GM12878 (cell line): ENCODE data around the gene GABARAPL2. TPM values are rescaled to one million over a fixed set of nuclear protein-coding genes. Genes with fewer than 3 reads are reported as not detected.

Source experiments
- ATAC-seq: fragments of 200-7000 bp; cut with Tn5 transposase; 3 replicates; pipeline ENCODE4 v1.9.1; 2020; ENCODE audit warnings: mild to moderate bottlenecking, moderate library complexity
- BruUV-seq: library from RNA; stranded (reverse); fragments of 400-500 nt; replicated peaks from 2 replicates; lab custom pipeline; 2021; lab: Mats Ljungman, UMichigan
- CTCF ChIA-PET: fragments of 300-600 bp; sonication (Branson Sonifier 250); formaldehyde crosslinking; extraction: SDS; loops from one replicate; lab custom pipeline; 2021; ENCODE audit warnings: inconsistent platforms; lab: Yijun Ruan, JAX
- POLR2A ChIA-PET: fragments of 350-600 bp; formaldehyde crosslinking; extraction: SDS; loops from one replicate; lab custom pipeline; 2021; ENCODE audit warnings: inconsistent platforms; lab: Charles Lee
- RAD21 ChIA-PET: fragments of 300-600 bp; sonication (Branson Sonifier 250); formaldehyde crosslinking; loops from one replicate; lab custom pipeline; 2023; ENCODE audit warnings: antibody characterized with exemption; ENCODE audit not compliant: unreplicated experiment; lab: Charles Lee
- SMC1A ChIA-PET: fragments of 300-600 bp; sonication (Branson Sonifier 250); formaldehyde crosslinking; loops from one replicate; lab custom pipeline; 2023; ENCODE audit not compliant: unreplicated experiment, uncharacterized antibody; lab: Charles Lee
- DNase-seq: peaks from one replicate; pipeline ENCODE4 v3.0.0-alpha.2; 2011; ENCODE audit warnings: low read depth, low spot score
- FAIRE-seq: peaks from 3 replicates; lab custom pipeline; 2011; peaks lifted over from hg19 to GRCh38; lab: Jason Lieb, UNC
- H2AFZ ChIP-seq: 2 replicates; pipeline ENCODE4 v1.6.0; 2011; ENCODE audit warnings: low read depth, low read length, control low read depth; ENCODE audit not compliant: control insufficient read depth
- H3K27ac ChIP-seq: 2 replicates; pipeline ENCODE4 v1.5.1; 2011; ENCODE audit warnings: control low read depth; ENCODE audit not compliant: control insufficient read depth, insufficient read depth
- H3K27me3 ChIP-seq, 2 experiments: replicated peaks in 1 of 2; 2 replicates each; pipeline versions ENCODE4 v1.6.0 to v1.6.1; 2011; ENCODE audit warnings: low read length in 1 of 2; ENCODE audit not compliant: control insufficient read depth in 2 of 2, insufficient read depth in 2 of 2
- H3K36me3 ChIP-seq, 2 experiments: 2 replicates each; pipeline ENCODE4 v1.5.1; 2011; ENCODE audit warnings: low read length in 1 of 2; ENCODE audit not compliant: control insufficient read depth in 2 of 2, insufficient read depth in 2 of 2
- H3K4me1 ChIP-seq: 2 replicates; pipeline ENCODE4 v1.6.1; 2011; ENCODE audit warnings: mild to moderate bottlenecking, low read length, moderate library complexity, mixed read lengths; ENCODE audit not compliant: control insufficient read depth, insufficient read depth
- H3K4me2 ChIP-seq: 2 replicates; pipeline ENCODE4 v1.6.0; 2011; ENCODE audit warnings: control low read depth; ENCODE audit not compliant: control insufficient read depth, insufficient read depth
- H3K4me3 ChIP-seq: fragments of 200-600 bp; sonication (generic); 2 replicates; pipeline ENCODE4 v1.5.1; 2016
- H3K79me2 ChIP-seq: 2 replicates; pipeline ENCODE4 v1.6.0; 2011; ENCODE audit warnings: low read length; ENCODE audit not compliant: control insufficient read depth, insufficient read depth
- H3K9ac ChIP-seq: 2 replicates; pipeline ENCODE4 v1.8.0; 2011; ENCODE audit warnings: low read length, control low read depth, mixed read lengths; ENCODE audit not compliant: control insufficient read depth, insufficient read depth
- H3K9me3 ChIP-seq: replicated peaks from 3 replicates; pipeline ENCODE4 v1.5.1; 2011; ENCODE audit warnings: mild to moderate bottlenecking, low read length; ENCODE audit not compliant: control insufficient read depth, insufficient read depth
- H4K20me1 ChIP-seq: 2 replicates; pipeline ENCODE4 v1.6.0; 2011; ENCODE audit not compliant: control insufficient read depth, insufficient read depth
- ETV6 ChIP-seq, 2 experiments: fragments of 450-650 bp in 1 of 2; IDR thresholded peaks in 1 of 2; conservative IDR thresholded peaks in 1 of 2; 2 replicates each; pipeline ENCODE4 v1.6.1; 2014; ENCODE audit warnings: antibody characterized with exemption in 1 of 2, borderline replicate concordance in 1 of 2, low read depth in 1 of 2, mild to moderate bottlenecking in 1 of 2, moderate library complexity in 1 of 2
- FOXK2 ChIP-seq: fragments of 450-650 bp; IDR thresholded peaks from 2 replicates; pipeline ENCODE4 v1.6.1; 2017; ENCODE audit warnings: mild to moderate bottlenecking, moderate library complexity
- GATAD2B ChIP-seq: fragments of 450-650 bp; conservative IDR thresholded peaks from 2 replicates; pipeline ENCODE4 v1.6.1; 2017; ENCODE audit warnings: low read depth, mild to moderate bottlenecking, moderate library complexity
- JUNB ChIP-seq: IDR thresholded peaks from 2 replicates; pipeline ENCODE4 v1.6.1; 2016; ENCODE audit warnings: antibody characterized with exemption, mild to moderate bottlenecking
- SMC3 ChIP-seq: IDR thresholded peaks from 2 replicates; pipeline ENCODE4 v1.6.1; 2011; ENCODE audit warnings: low read length, improper control_type of control experiment, borderline replicate concordance
- ZNF622 ChIP-seq: fragments of 450-650 bp; IDR thresholded peaks from 2 replicates; pipeline ENCODE4 v1.6.1; 2017; ENCODE audit warnings: mild to moderate bottlenecking, inconsistent platforms
- whole genome bisulfite sequencing: methylation state at CpG from one replicate; pipeline ENCODE4 v1.1.6; 2016; ENCODE audit warnings: low lambda C conversion rate; ENCODE audit not compliant: insufficient replicate concordance, insufficient coverage; ENCODE audit errors: missing lambda C conversion rate; 5-methylcytosine and 5-hydroxymethylcytosine counted together
- in situ Hi-C: fragments of 300-500 bp; cut with MboI; formaldehyde crosslinking; loops from 9 replicates; pipeline ENCODE4 v1.14.3; 2018; ENCODE audit warnings: mixed read lengths
- intact Hi-C: fragments of 100-400 bp; cut with micrococcal nuclease; formaldehyde crosslinking; loops from one replicate; pipeline ENCODE4 v1.14.2; 2022; ENCODE audit not compliant: unreplicated experiment
- polyA plus RNA-seq, 11 experiments: library from polyadenylated mRNA; depleted of rRNA in 4 of 11; unstranded in 6 of 11; stranded (reverse) in 5 of 11; fragments of >200 nt; fragmentation: Nextera tagmentation in 4 of 11; fragmentation: Illumina TruSeq in 1 of 11; extraction: Ambion mirVana in 4 of 11; extraction: Trizol in 1 of 11; gene quantifications; 1 replicate in 1 of 11; 2 replicates in 10 of 11; pipeline versions ENCODE4 v1.2.1 to v1.2.3, GENCODE V29; 2011 to 2016; ENCODE audit warnings: inconsistent platforms in 2 of 11, missing spikeins in 2 of 11, low read depth in 1 of 11
- total RNA-seq, 4 experiments: library from RNA; depleted of rRNA in 3 of 4; stranded (reverse); fragments of >200 nt in 3 of 4; fragmentation: Illumina TruSeq in 1 of 4; extraction: Trizol in 1 of 4; gene quantifications; 2 replicates each; pipeline versions ENCODE4 v1.2.1 to v1.2.3, GENCODE V29; 2013 to 2021
- TF ChIP-seq, protein P1 (sequence below): fragments of 450-650 bp; IDR thresholded peaks from 2 replicates; pipeline ENCODE4 v1.6.1; 2017; ENCODE audit warnings: mild to moderate bottlenecking, moderate library complexity
- TF ChIP-seq, protein P2 (sequence below): fragments of 450-650 bp; IDR thresholded peaks from 2 replicates; pipeline ENCODE4 v1.6.1; 2016; ENCODE audit warnings: mild to moderate bottlenecking

Gene GABARAPL2
- total and polyA plus RNA-seq, 10 of the 15 experiments (the other 5 are each of a cell fraction or from before 2014, with no cell fraction given), result 61.9 to 359 (median 128) TPM

DNA sequence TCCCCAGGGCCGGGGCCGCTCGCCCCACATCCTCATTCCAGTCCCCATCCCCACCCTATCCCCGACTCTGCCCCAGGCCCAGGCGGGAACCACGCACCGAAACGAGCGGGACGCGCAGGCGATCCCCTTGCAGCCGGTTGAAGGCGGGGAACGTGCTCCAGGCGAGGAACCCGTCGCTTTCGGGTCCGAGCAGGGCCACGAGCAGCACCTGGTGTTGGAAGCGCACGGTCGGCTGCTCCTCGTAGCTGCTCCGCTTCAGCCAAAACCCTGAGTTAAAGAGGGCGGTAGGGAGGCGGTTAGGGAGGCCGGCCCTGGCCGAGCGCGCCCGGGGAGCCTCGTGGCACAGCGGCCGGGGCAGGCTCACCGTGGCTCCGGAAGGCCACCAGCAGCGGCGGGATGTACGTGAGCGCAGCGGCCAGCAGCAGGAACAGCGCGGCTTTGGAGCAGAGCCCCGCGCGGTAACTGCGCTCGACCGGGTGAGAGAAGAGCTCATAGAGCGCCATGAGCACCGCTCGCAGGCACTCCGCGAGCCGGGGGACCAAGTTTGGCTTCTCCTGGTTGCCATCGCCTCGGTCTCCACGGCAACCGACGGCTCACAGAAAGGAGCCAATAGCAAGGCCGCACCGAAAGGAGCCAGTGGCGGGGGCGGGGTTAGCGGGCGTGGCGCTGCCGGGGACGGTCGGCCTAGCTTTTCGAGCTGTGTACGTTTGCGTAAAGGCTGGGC is 10.3 kb upstream of the GABARAPL2 start, which contains the start of gene TMEM231 (continued):
- peak; percentile 2; the same call in 1 of the 2 replicates for TF ChIP-seq SMC3

DNA sequence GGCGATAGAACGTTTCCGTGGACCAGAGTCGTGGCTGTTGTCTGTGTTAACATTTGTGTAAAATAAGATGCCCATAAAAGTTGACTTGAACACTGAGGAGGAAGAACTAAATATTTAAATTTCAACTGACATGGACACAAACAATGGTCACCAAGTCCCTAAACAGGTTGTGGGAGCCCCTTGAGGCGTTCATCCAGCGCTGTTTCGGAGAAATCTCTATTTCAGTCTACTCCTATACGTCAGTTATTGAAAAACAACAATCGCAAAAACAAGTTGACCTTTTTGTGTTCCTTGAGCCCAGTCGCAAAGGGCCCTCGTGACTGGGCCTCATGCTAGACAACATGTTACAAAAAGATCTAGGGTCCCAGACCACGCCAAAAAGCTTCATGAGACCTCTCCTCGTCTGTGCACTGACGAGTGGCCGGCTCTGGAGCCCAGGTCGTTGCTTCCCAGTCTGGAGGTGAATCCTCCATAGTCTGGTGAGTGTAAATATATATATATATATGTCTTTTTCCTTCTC is 9.7 kb upstream of the GABARAPL2 start:
- Histone ChIP-seq H3K79me2 (no peaks in the 10 kb centered on the region), H3K27ac (no peak overlapping the region; the same call in 1 of the 2 replicates), H3K36me3 (no peaks in the 10 kb centered on the region), H3K4me3 (peak overlapping the region; percentile 48; the same call in 1 of the 2 replicates), H3K9ac (peak overlapping the region; percentile 73; the same call in 1 of the 2 replicates), H2AFZ (peak overlapping the region; percentile 72), H4K20me1 (no peaks in the 10 kb centered on the region), H3K27me3 (no peaks in the 10 kb centered on the region), H3K4me2 (peak overlapping the region; percentile 93), H3K9me3 (no peaks in the 10 kb centered on the region), H3K4me1 (peaks cover 4% of the 10 kb centered on the region; the same call in 1 of the 2 replicates)
- ChIA-PET POLR2A (interaction anchor here (0.5 to 8.1 kb wide), 7 partner anchors 8 to 980 kb away, joined by 3 to 72 read pairs (median 3); partner anchors contain the start of genes ADAT1, GABARAPL2, KARS1 and TERF2IP), RAD21 (interaction anchor here (0.8 to 1.8 kb wide), 11 partner anchors 9 to 357 kb away, joined by 3 to 13 read pairs (median 4); partner anchors contain the start of genes ADAT1 and GABARAPL2), CTCF (interaction anchor here (0.7 to 4.7 kb wide), 10 partner anchors 8 to 389 kb away, joined by 3 to 31 read pairs (median 6); partner anchors contain the start of genes ADAT1 and GABARAPL2), SMC1A (interaction anchor here (0.6 to 2.1 kb wide), 8 partner anchors 9 to 92 kb away, joined by 3 to 13 read pairs (median 4); partner anchors contain the start of genes KARS1, TERF2IP and TMEM170A)
- FAIRE-seq (no peak), ATAC-seq (no peak), DNase-seq (no peak)
- WGBS, result 23% methylated on average over 16 of the region's 16 CpGs
- TF ChIP-seq, protein P1, sequence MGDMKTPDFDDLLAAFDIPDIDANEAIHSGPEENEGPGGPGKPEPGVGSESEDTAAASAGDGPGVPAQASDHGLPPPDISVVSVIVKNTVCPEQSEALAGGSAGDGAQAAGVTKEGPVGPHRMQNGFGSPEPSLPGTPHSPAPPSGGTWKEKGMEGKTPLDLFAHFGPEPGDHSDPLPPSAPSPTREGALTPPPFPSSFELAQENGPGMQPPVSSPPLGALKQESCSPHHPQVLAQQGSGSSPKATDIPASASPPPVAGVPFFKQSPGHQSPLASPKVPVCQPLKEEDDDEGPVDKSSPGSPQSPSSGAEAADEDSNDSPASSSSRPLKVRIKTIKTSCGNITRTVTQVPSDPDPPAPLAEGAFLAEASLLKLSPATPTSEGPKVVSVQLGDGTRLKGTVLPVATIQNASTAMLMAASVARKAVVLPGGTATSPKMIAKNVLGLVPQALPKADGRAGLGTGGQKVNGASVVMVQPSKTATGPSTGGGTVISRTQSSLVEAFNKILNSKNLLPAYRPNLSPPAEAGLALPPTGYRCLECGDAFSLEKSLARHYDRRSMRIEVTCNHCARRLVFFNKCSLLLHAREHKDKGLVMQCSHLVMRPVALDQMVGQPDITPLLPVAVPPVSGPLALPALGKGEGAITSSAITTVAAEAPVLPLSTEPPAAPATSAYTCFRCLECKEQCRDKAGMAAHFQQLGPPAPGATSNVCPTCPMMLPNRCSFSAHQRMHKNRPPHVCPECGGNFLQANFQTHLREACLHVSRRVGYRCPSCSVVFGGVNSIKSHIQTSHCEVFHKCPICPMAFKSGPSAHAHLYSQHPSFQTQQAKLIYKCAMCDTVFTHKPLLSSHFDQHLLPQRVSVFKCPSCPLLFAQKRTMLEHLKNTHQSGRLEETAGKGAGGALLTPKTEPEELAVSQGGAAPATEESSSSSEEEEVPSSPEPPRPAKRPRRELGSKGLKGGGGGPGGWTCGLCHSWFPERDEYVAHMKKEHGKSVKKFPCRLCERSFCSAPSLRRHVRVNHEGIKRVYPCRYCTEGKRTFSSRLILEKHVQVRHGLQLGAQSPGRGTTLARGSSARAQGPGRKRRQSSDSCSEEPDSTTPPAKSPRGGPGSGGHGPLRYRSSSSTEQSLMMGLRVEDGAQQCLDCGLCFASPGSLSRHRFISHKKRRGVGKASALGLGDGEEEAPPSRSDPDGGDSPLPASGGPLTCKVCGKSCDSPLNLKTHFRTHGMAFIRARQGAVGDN, result peak; percentile 42; the same call in 1 of the 2 replicates
- TF ChIP-seq ZNF622 (no peak), GATAD2B (0 out of 2 replicates have a peak, but pooled peaks have one; percentile 8), ETV6 (conservative IDR thresholded peaks at IDR 0.05 in 1 of 2, IDR thresholded peaks at IDR 0.05 in 1 of 2; ENCODE audit: borderline replicate concordance in 1 of 2, low read depth in 1 of 2) (no peak), FOXK2 (peak; percentile 30; the same call in 1 of the 2 replicates), JUNB (0 out of 2 replicates have a peak, but pooled peaks have one; percentile 10)
- TF ChIP-seq, protein P2, sequence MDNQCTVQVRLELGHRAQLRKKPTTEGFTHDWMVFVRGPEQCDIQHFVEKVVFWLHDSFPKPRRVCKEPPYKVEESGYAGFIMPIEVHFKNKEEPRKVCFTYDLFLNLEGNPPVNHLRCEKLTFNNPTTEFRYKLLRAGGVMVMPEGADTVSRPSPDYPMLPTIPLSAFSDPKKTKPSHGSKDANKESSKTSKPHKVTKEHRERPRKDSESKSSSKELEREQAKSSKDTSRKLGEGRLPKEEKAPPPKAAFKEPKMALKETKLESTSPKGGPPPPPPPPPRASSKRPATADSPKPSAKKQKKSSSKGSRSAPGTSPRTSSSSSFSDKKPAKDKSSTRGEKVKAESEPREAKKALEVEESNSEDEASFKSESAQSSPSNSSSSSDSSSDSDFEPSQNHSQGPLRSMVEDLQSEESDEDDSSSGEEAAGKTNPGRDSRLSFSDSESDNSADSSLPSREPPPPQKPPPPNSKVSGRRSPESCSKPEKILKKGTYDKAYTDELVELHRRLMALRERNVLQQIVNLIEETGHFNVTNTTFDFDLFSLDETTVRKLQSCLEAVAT, result peak; percentile 47; the same call in 1 of the 2 replicates
- in situ Hi-C loops, result no loop called here
- no TSS peak for BruUV-seq
- intact Hi-C loops, result loop anchor here (2.0 to 5.0 kb wide), 3 partner anchors 39 to 206 kb away; partner anchors contain the start of gene ADAT1
